CD4-positive, alpha-beta memory T cell (primary cell): Measurements from ENCODE around the gene MRFAP1L1. TPM values are rescaled to one million over a fixed set of nuclear protein-coding genes. Genes with fewer than 3 reads are reported as not detected.

Source experiments
- CTCF ChIA-PET: fragments of 350-600 bp; sonication (Branson Sonifier 250); formaldehyde crosslinking; loops from one replicate; lab custom pipeline; 2021; ENCODE audit warnings: inconsistent platforms; ENCODE audit not compliant: partially characterized antibody; lab: Charles Lee
- POLR2A ChIA-PET: fragments of 350-600 bp; sonication (Branson Sonifier 250); formaldehyde crosslinking; loops from one replicate; lab custom pipeline; 2021; ENCODE audit not compliant: partially characterized antibody; lab: Charles Lee
- DNase-seq, 5 donors: peaks; one replicate each; pipeline versions ENCODE4 v3.0.0 to v3.0.0-alpha.2; 2020 to 2022; ENCODE audit warnings: mixed read lengths in 1 of 5
- H3K27ac ChIP-seq: one replicate; pipeline ENCODE4 v1.7.0; 2013; ENCODE audit warnings: low read depth, low read length
- H3K27me3 ChIP-seq: 2 replicates; pipeline ENCODE4 v1.7.0; 2013; ENCODE audit warnings: mild to moderate bottlenecking, low read length, moderate library complexity; ENCODE audit not compliant: insufficient read depth
- H3K36me3 ChIP-seq: 2 replicates; pipeline ENCODE4 v1.7.0; 2013; ENCODE audit warnings: mild to moderate bottlenecking, low read length, moderate library complexity; ENCODE audit not compliant: insufficient read depth
- H3K4me1 ChIP-seq: 2 replicates; pipeline ENCODE4 v1.7.0; 2013; ENCODE audit warnings: mild to moderate bottlenecking, low read length, moderate library complexity; ENCODE audit not compliant: insufficient read depth
- H3K4me3 ChIP-seq, 2 donors: one replicate each; pipeline ENCODE4 v1.7.0; 2013; ENCODE audit warnings: low read length in 2 of 2, mild to moderate bottlenecking in 1 of 2
- H3K9me3 ChIP-seq, 2 donors: one replicate each; pipeline ENCODE4 v1.7.0; 2013; ENCODE audit warnings: low read length in 2 of 2, control low read depth in 1 of 2; ENCODE audit not compliant: control insufficient read depth in 1 of 2
- H3K27ac Mint-ChIP-seq, 7 donors: one replicate each; pipeline ENCODE4 v1.8.0; 2020 to 2021; ENCODE audit warnings: mixed read lengths in 7 of 7, mild to moderate bottlenecking in 6 of 7, inconsistent platforms in 3 of 7, moderate library complexity in 3 of 7
- H3K27me3 Mint-ChIP-seq, 2 donors: one replicate each; pipeline ENCODE4 v1.8.0; 2020 to 2021; ENCODE audit warnings: mixed read lengths in 2 of 2
- H3K36me3 Mint-ChIP-seq, 2 donors: one replicate each; pipeline ENCODE4 v1.8.0; 2020 to 2021; ENCODE audit warnings: mixed read lengths in 2 of 2, inconsistent platforms in 1 of 2, mild to moderate bottlenecking in 1 of 2
- H3K4me1 Mint-ChIP-seq, 4 donors: one replicate each; pipeline ENCODE4 v1.8.0; 2020 to 2021; ENCODE audit warnings: mixed read lengths in 4 of 4, mild to moderate bottlenecking in 1 of 4
- H3K4me3 Mint-ChIP-seq, 8 donors: one replicate each; pipeline ENCODE4 v1.8.0; 2020 to 2021; ENCODE audit warnings: mixed read lengths in 8 of 8, mild to moderate bottlenecking in 7 of 8, moderate library complexity in 6 of 8, inconsistent platforms in 3 of 8
- H3K9me3 Mint-ChIP-seq, 8 donors: one replicate each; pipeline ENCODE4 v1.8.0; 2020 to 2021; ENCODE audit warnings: mixed read lengths in 8 of 8, mild to moderate bottlenecking in 5 of 8, inconsistent platforms in 3 of 8, moderate library complexity in 1 of 8
- intact Hi-C: fragments of 100-400 bp; cut with micrococcal nuclease; formaldehyde crosslinking; loops from one replicate; pipeline ENCODE4 v1.15.1; 2023
- polyA plus RNA-seq, 2 donors: library from polyadenylated mRNA; unstranded; fragments of 300-500 nt; fragmentation: Illumina TruSeq; gene quantifications; one replicate each; pipeline ENCODE4 v1.2.3, GENCODE V29; 2021
- total RNA-seq, 2 experiments: library from RNA; stranded (reverse); gene quantifications; one replicate each; pipeline ENCODE4 v1.2.3, GENCODE V29; 2021

Gene MRFAP1L1
- total and polyA plus RNA-seq, 4 experiments from 2014 or later: 127 to 147 (median 133) TPM

DNA sequence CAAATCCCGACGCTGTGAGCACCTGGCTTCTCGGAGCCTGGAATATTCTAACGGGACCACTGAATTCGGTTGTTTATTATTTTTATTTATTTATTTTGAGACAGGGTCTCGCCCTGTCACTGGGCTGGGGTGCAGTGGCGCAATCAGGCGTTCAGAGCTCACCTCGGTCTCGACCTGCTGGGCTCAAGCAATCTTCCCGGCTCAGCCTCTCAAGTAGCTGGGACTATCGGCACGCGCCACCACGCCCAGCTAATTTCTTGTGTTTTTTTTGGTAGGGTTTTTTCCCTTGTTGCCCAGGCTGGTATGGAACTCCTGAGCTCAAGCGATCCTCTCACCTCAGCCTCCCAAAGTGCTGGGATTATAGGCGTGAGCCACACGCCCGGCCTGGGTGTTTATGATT lies 37.5 kb downstream of the MRFAP1L1 start:
- Histone ChIP-seq H3K27me3 (no peaks in the 10 kb centered on the region), H3K27ac (no peak overlapping the region), H3K9me3 (no peaks in the 10 kb centered on the region), H3K4me1 (peaks cover 28% of the 10 kb centered on the region), H3K4me3 (no peak overlapping the region), H3K36me3 (peaks cover 11% of the 10 kb centered on the region)
- intact Hi-C loops: no loop called here
- ChIA-PET CTCF (interaction anchor here (2.1 to 7.6 kb wide), 3 partner anchors 18 to 201 kb away, joined by 6 to 155 read pairs (median 115); partner anchors contain the start of gene BLOC1S4), POLR2A (interaction anchor here (3.7 to 17.1 kb wide), 4 partner anchors 9 to 32 kb away, joined by 34 to 1401 read pairs (median 106); partner anchors contain the start of genes BLOC1S4, MRFAP1, MRFAP1L1 and S100P)
- DNase-seq: no peak
- Mint-ChIP-seq H3K27me3 (no peaks in the 10 kb centered on the region), H3K4me3 (peak overlapping the region in 2 of 8 donors; percentile 6 to 20), H3K9me3 (peaks cover 0 to 7% (median 0%) of the 10 kb centered on the region in 8 donors), H3K27ac (peak overlapping the region in 1 of 7 donors; percentile 52), H3K36me3 (peaks cover 25 to 34% of the 10 kb centered on the region in 2 donors), H3K4me1 (peaks cover 25 to 44% (median 36%) of the 10 kb centered on the region in 4 donors)

DNA sequence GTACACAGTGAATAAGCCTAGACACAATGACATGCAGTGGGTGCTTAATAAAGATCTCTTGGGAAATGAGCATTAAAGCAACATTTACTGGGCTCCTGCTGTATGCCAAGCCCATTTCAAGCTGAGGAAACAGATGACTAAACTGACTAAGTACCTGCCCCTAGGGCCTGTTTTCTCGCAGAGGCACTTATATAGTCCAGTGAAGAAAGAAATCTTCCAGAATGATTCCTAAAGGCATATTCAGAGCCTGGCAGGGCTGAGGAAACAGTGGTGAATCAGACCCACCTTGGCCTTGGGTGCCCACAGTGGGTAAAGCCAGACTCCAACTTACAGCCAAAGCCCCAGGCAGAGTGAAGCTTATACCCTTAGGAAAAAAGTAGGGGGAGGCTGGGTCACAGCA lies 38.0 kb downstream of the MRFAP1L1 start:
- H3K4me1 ChIP-seq: peaks cover 24% of the 10 kb centered on the region
- intact Hi-C loops: no loop called here
- Mint-ChIP-seq H3K27me3 (no peaks in the 10 kb centered on the region), H3K27ac (peak overlapping the region in 2 of 7 donors; percentile 42 to 52), H3K9me3 (peaks cover 0 to 7% (median 0%) of the 10 kb centered on the region in 8 donors), H3K36me3 (peaks cover 23 to 30% of the 10 kb centered on the region in 2 donors), H3K4me1 (peaks cover 21 to 39% (median 31%) of the 10 kb centered on the region in 4 donors), H3K4me3 (peak overlapping the region in 2 of 8 donors; percentile 6 to 20)
- H3K4me3 ChIP-seq: no peak overlapping the region
- H3K27me3 ChIP-seq: no peaks in the 10 kb centered on the region
- H3K27ac ChIP-seq: no peak overlapping the region
- H3K9me3 ChIP-seq: no peaks in the 10 kb centered on the region
- H3K36me3 ChIP-seq: peaks cover 11% of the 10 kb centered on the region
- no peak for DNase-seq
- ChIA-PET POLR2A (interaction anchor here (3.7 to 17.1 kb wide), 4 partner anchors 8 to 32 kb away, joined by 34 to 1401 read pairs (median 106); partner anchors contain the start of genes BLOC1S4, MRFAP1, MRFAP1L1 and S100P), CTCF (interaction anchor here (2.1 to 5.2 kb wide), 2 partner anchors 47 to 202 kb away, joined by 6 to 115 read pairs; partner anchors contain the start of gene BLOC1S4)

DNA sequence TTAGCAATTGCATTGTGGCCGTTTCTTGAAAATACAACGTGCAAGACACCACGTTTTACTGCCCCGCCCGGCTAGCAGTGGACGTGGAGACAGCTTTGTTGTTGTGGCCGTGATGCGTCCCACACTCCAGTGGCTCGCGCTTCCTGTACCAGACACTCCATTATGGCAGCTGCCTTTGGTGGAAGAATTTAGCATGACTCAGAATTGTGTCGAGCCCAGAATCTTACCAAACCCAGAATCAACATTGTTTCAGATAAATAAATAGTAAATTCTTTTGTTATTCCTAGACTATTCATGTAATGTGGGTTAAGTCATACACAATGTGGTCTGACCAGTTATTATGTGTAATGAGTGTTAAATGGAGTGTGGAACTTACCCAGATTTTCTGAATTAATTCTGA lies 41.3 kb downstream of the MRFAP1L1 start:
- no peaks in the 10 kb centered on the region for H3K9me3 ChIP-seq
- H3K4me3 ChIP-seq: no peak overlapping the region
- Mint-ChIP-seq H3K4me1 (peaks cover 0 to 13% (median 4%) of the 10 kb centered on the region in 4 donors), H3K36me3 (peaks cover 2 to 5% of the 10 kb centered on the region in 2 donors), H3K4me3 (no peak overlapping the region), H3K27me3 (no peaks in the 10 kb centered on the region), H3K27ac (no peak overlapping the region), H3K9me3 (peaks cover 0 to 2% (median 0%) of the 10 kb centered on the region in 8 donors)
- H3K27ac ChIP-seq: no peak overlapping the region
- H3K27me3 ChIP-seq: no peaks in the 10 kb centered on the region
- ChIA-PET CTCF (no interaction called here), POLR2A (no interaction called here)
- H3K36me3 ChIP-seq: no peaks in the 10 kb centered on the region
- H3K4me1 ChIP-seq: peaks cover 15% of the 10 kb centered on the region
- DNase-seq: no peak
- intact Hi-C loops: no loop called here

DNA sequence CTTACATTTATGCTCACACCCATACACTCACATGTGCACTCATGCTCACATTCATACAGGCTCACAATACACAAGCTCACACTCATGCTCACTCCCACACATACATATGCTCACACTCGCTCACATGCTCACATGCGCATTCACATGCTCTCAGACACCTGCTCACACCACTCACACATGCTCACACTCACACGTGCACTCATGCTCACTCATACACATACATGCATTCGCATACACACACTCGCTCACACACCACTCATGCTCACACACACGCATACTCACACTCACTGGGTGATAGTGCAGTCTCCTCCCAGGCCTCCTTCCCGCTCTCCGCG lies 44.4 kb downstream of the MRFAP1L1 start:
- H3K4me1 Mint-ChIP-seq: peaks cover 0 to 5% (median 2%) of the 10 kb centered on the region in 4 donors
- H3K9me3 Mint-ChIP-seq: no peaks in the 10 kb centered on the region
- H3K27ac Mint-ChIP-seq: no peak overlapping the region
- ChIA-PET CTCF (interaction anchor here (1.2 to 3.4 kb wide), 4 partner anchors 10 to 208 kb away, joined by 4 to 19 read pairs (median 8); no protein-coding TSS in a partner anchor), POLR2A (interaction anchor here (1.6 to 4.1 kb wide), 3 partner anchors 8 to 38 kb away, joined by 5 to 34 read pairs (median 26); partner anchors contain the start of gene MRFAP1)
- Histone ChIP-seq H3K36me3 (no peaks in the 10 kb centered on the region), H3K4me3 (no peak overlapping the region), H3K4me1 (peaks cover 11% of the 10 kb centered on the region), H3K27ac (no peak overlapping the region), H3K27me3 (no peaks in the 10 kb centered on the region), H3K9me3 (no peaks in the 10 kb centered on the region)
- peaks cover 0 to 3% of the 10 kb centered on the region in 2 donors for H3K36me3 Mint-ChIP-seq
- no peak overlapping the region for H3K4me3 Mint-ChIP-seq
- intact Hi-C loops: no loop called here
- H3K27me3 Mint-ChIP-seq: no peaks in the 10 kb centered on the region
- DNase-seq: no peak

DNA sequence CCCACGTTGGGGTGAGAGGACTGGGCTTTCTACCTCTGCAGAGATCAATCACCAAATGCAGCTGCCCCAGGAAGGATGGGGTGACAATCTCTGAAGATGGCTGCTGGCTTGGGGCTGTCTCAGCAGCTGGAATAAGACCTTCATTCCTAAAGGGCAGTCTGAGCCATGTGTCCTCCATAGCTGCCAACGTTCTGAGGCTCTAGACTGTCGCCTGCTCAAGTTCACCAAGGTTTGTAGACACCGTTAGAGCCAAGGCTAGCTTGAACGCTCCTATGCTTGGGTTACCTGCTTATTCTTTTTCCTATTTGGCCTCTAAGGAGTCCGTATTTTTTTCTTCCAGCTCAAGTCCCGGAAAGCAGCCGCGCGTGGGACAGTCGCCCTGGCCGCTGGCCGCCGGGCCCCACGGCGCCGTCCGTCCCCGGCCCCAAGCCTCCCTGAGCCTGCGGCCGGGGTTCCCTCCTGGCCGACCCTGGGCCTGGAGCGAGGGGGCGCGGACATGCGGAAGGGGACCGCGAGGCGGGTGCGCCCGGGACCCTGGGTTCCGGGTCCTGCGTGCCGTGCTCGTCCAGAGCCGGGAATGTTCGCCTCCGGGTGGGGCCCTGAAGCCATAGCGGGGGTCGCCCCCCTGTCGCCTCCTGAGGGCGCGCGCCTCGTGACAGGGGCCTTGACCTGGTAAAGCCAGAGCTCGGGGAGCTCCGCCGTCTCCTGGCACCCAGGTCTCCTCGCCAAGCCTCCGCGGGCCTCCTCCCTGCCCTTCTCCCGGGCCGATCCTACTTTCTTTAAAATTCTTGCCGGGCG lies 45.9 kb downstream of the MRFAP1L1 start:
- no peak for DNase-seq
- intact Hi-C loops: loop anchor here (1.0 kb wide), 2 partner anchors 11 to 23 kb away; partner anchors contain the start of gene MRFAP1
- peak overlapping the region in 1 of 2 donors; percentile 19 for H3K4me3 ChIP-seq
- Mint-ChIP-seq H3K9me3 (no peaks in the 10 kb centered on the region), H3K36me3 (no peaks in the 10 kb centered on the region), H3K27me3 (no peaks in the 10 kb centered on the region), H3K27ac (no peak overlapping the region), H3K4me1 (peaks cover 0 to 15% (median 7%) of the 10 kb centered on the region in 4 donors), H3K4me3 (peak overlapping the region in 6 of 8 donors; percentile 6 to 72 (median 45))
- no peaks in the 10 kb centered on the region for H3K9me3 ChIP-seq
- CTCF ChIA-PET: interaction anchor here (1.0 to 3.4 kb wide), 12 partner anchors 10 to 245 kb away, joined by 3 to 19 read pairs (median 4); partner anchors contain the start of gene MRFAP1L1
- no peaks in the 10 kb centered on the region for H3K36me3 ChIP-seq
- POLR2A ChIA-PET: interaction anchor here (0.6 to 4.1 kb wide), 17 partner anchors 10 to 332 kb away, joined by 3 to 34 read pairs (median 4); partner anchors contain the start of genes BLOC1S4, MAN2B2, MRFAP1 and MRFAP1L1
- H3K27ac ChIP-seq: no peak overlapping the region
- H3K4me1 ChIP-seq: peaks cover 19% of the 10 kb centered on the region
- H3K27me3 ChIP-seq: no peaks in the 10 kb centered on the region

DNA sequence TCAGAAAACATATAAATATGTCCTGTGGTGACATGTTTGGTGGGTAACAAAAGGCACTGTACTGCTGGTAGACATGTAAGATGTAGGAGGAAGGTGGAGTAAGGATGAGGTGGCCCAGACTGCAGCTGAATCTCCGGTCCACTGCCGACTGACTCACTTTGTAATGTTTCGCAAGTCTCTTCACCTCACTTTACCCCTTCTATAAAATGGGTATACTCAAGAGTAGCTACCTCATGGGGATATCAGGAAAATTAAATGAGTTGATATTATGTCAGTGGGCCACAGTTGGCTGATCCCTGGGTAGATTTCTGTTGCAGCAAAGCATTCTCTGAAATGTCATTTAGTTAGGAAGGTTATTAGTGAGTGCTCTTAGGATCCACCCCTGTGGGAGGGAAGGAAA lies 47.1 kb downstream of the MRFAP1L1 start:
- intact Hi-C loops: no loop called here
- no peaks in the 10 kb centered on the region for H3K27me3 ChIP-seq

More for the DNA sequence above, 47.1 kb downstream of the MRFAP1L1 start:
- no peaks in the 10 kb centered on the region for H3K36me3 ChIP-seq
- H3K27me3 Mint-ChIP-seq: no peaks in the 10 kb centered on the region
- no peak overlapping the region for H3K4me3 ChIP-seq
- H3K36me3 Mint-ChIP-seq: no peaks in the 10 kb centered on the region
- DNase-seq: no peak
- H3K27ac Mint-ChIP-seq: peak overlapping the region in 1 of 7 donors; percentile 18
- peak overlapping the region in 1 of 8 donors; percentile 29 for H3K4me3 Mint-ChIP-seq
- H3K4me1 Mint-ChIP-seq: peaks cover 0 to 23% (median 9%) of the 10 kb centered on the region in 4 donors
- peaks cover 24% of the 10 kb centered on the region for H3K4me1 ChIP-seq
- ChIA-PET POLR2A (interaction anchor here (1.2 to 4.1 kb wide), 7 partner anchors 11 to 47 kb away, joined by 3 to 34 read pairs (median 9); partner anchors contain the start of genes MRFAP1 and MRFAP1L1), CTCF (interaction anchor here (1.1 to 3.4 kb wide), 5 partner anchors 24 to 246 kb away, joined by 3 to 19 read pairs (median 4); no protein-coding TSS in a partner anchor)
- no peaks in the 10 kb centered on the region for H3K9me3 ChIP-seq
- H3K9me3 Mint-ChIP-seq: no peaks in the 10 kb centered on the region
- no peak overlapping the region for H3K27ac ChIP-seq
